K562 (cell line): Measurements from ENCODE around the gene TRAF3. TPM values are rescaled to one million over a fixed set of nuclear protein-coding genes. Genes with fewer than 3 reads are reported as not detected.

Source experiments
- ATAC-seq: fragments of 200-7000 bp; cut with Tn5 transposase; 3 replicates; pipeline ENCODE4 v1.9.1; 2020; ENCODE audit warnings: moderate library complexity
- BruUV-seq: library from RNA; stranded (reverse); fragments of 400-500 nt; replicated peaks from 2 replicates; lab custom pipeline; 2021; lab: Mats Ljungman, UMichigan
- CTCF ChIA-PET: fragments of 300-600 bp; formaldehyde crosslinking; extraction: SDS; loops from one replicate; lab custom pipeline; 2021; ENCODE audit warnings: low intra/inter-chr PET ratio; lab: Yijun Ruan, JAX
- POLR2A ChIA-PET: fragments of 300-600, 350-650 bp; sonication (Branson Sonifier 250); formaldehyde crosslinking; extraction: SDS; loops from one replicate; lab custom pipeline; 2021; ENCODE audit warnings: antibody characterized with exemption, inconsistent platforms; lab: Yijun Ruan, JAX
- DNase-seq, 4 experiments: peaks; one replicate each; pipeline versions ENCODE4 v3.0.0 to v3.0.0-alpha.2; 2011 to 2018; ENCODE audit warnings: low spot score in 3 of 4, mixed read lengths in 3 of 4; ENCODE audit errors: extremely low read depth in 1 of 4
- FAIRE-seq: peaks from 2 replicates; lab custom pipeline; 2011; peaks lifted over from hg19 to GRCh38; lab: Jason Lieb, UNC
- H2AFZ ChIP-seq: 2 replicates; pipeline ENCODE4 v1.6.0; 2011; ENCODE audit warnings: low read depth, low read length, control low read depth, inconsistent platforms
- H3K27ac ChIP-seq: fragments of 200-600 bp; 3 replicates; pipeline ENCODE4 v1.8.0; 2011; ENCODE audit warnings: low read depth, mild to moderate bottlenecking, control low read depth, inconsistent platforms, low read length, moderate library complexity, mixed read lengths; ENCODE audit errors: extremely low read depth
- H3K27me3 ChIP-seq, 2 experiments: fragments of 300-600 bp in 1 of 2; 2 replicates in 1 of 2; 3 replicates in 1 of 2; pipeline versions ENCODE4 v1.6.0 to v1.8.0; 2011; ENCODE audit warnings: inconsistent platforms in 2 of 2, low read length in 2 of 2, mild to moderate bottlenecking in 1 of 2, mixed read lengths in 1 of 2, moderate library complexity in 1 of 2; ENCODE audit not compliant: control insufficient read depth in 2 of 2, insufficient read depth in 2 of 2
- H3K36me3 ChIP-seq: fragments of 300-600 bp; 3 replicates; pipeline ENCODE4 v1.8.0; 2011; ENCODE audit warnings: mild to moderate bottlenecking, low read length, inconsistent platforms; ENCODE audit not compliant: control insufficient read depth, insufficient read depth
- H3K4me1 ChIP-seq, 2 experiments: fragments of 200-600 bp in 1 of 2; replicated peaks in 1 of 2; 2 replicates in 1 of 2; 3 replicates in 1 of 2; pipeline versions ENCODE4 v1.5.1 to v1.8.0; 2011; ENCODE audit warnings: inconsistent platforms in 2 of 2, low read length in 2 of 2, mild to moderate bottlenecking in 1 of 2, mixed read lengths in 1 of 2, moderate library complexity in 1 of 2; ENCODE audit not compliant: control insufficient read depth in 2 of 2, insufficient read depth in 2 of 2
- H3K4me2 ChIP-seq: 2 replicates; pipeline ENCODE4 v1.6.1; 2011; ENCODE audit warnings: low read length, control low read depth, inconsistent platforms, mixed read lengths; ENCODE audit not compliant: insufficient read depth
- H3K4me3 ChIP-seq: fragments of 200-600 bp; sonication (generic), shearing (Covaris generic); 2 replicates; pipeline ENCODE4 v1.5.1; 2016; ENCODE audit warnings: control low read depth, inconsistent platforms
- H3K79me2 ChIP-seq: fragments of 200-600 bp; 3 replicates; pipeline ENCODE4 v1.8.0; 2011; ENCODE audit warnings: low read length, inconsistent platforms; ENCODE audit not compliant: control insufficient read depth, insufficient read depth
- H3K9ac ChIP-seq, 2 experiments: 2 replicates each; pipeline versions ENCODE4 v1.6.0 to v1.6.1; 2011; ENCODE audit warnings: low read depth in 2 of 2, low read length in 2 of 2, control low read depth in 1 of 2, inconsistent platforms in 1 of 2, mild to moderate bottlenecking in 1 of 2, mixed read lengths in 1 of 2; ENCODE audit not compliant: insufficient read depth in 1 of 2
- H3K9me1 ChIP-seq: one replicate; pipeline ENCODE4 v1.6.0; 2011; ENCODE audit warnings: inconsistent platforms, mild to moderate bottlenecking, low read length, moderate library complexity; ENCODE audit not compliant: control insufficient read depth, insufficient read depth
- H3K9me3 ChIP-seq: replicated peaks from 2 replicates; pipeline ENCODE4 v1.5.1; 2011; ENCODE audit warnings: low read depth, low read length, inconsistent platforms; ENCODE audit not compliant: control insufficient read depth, insufficient read depth
- H4K20me1 ChIP-seq: replicated peaks from 2 replicates; pipeline ENCODE4 v1.6.1; 2011; ENCODE audit warnings: low read length, inconsistent platforms, mixed read lengths; ENCODE audit not compliant: control insufficient read depth, insufficient read depth
- CTCF ChIP-seq, 3 experiments: IDR thresholded peaks in 2 of 3; conservative IDR thresholded peaks in 1 of 3; 2 replicates each; pipeline ENCODE4 v1.5.1; 2011 to 2012; ENCODE audit warnings: low read length in 3 of 3, mild to moderate bottlenecking in 3 of 3, control low read depth in 2 of 3, improper control_type of control experiment in 1 of 3, inconsistent platforms in 1 of 3, low read depth in 1 of 3, mixed read lengths in 1 of 3, moderate library complexity in 1 of 3; ENCODE audit not compliant: insufficient read depth in 2 of 3
- KDM4B ChIP-seq, 2 experiments: fragments of 450-650 bp in 1 of 2; sonication (generic) in 1 of 2; IDR thresholded peaks; 2 replicates each; pipeline ENCODE4 v1.6.1; 2016 to 2017; ENCODE audit warnings: borderline replicate concordance in 2 of 2, antibody characterized with exemption in 1 of 2, low read depth in 1 of 2, mild to moderate bottlenecking in 1 of 2
- RAD21 ChIP-seq, 2 experiments: fragments of 250-450 bp in 1 of 2; fragments of 450-650 bp in 1 of 2; sonication (Bioruptor Pico) in 1 of 2; formaldehyde crosslinking in 1 of 2; IDR thresholded peaks in 1 of 2; conservative IDR thresholded peaks in 1 of 2; 2 replicates each; pipeline versions ENCODE4 v1.4.0 to v1.8.0; 2020 to 2022; ENCODE audit warnings: mild to moderate bottlenecking in 2 of 2, moderate library complexity in 1 of 2
- YY1 ChIP-seq, 3 experiments: IDR thresholded peaks; 2 replicates each; pipeline ENCODE4 v1.6.1; 2011; ENCODE audit warnings: low read length in 2 of 3, mild to moderate bottlenecking in 2 of 3, moderate library complexity in 2 of 3, borderline replicate concordance in 1 of 3, control low read depth in 1 of 3, low read depth in 1 of 3; ENCODE audit not compliant: insufficient read depth in 3 of 3, insufficient replicate concordance in 2 of 3, control insufficient read depth in 1 of 3, insufficient read length in 1 of 3; ENCODE audit errors: extremely low read depth in 1 of 3
- WGBS: fragments of 100-300 bp; shearing (Covaris generic); methylation state at CpG from one replicate; pipeline ENCODE4 v1.1.6; 2016; ENCODE audit warnings: low coverage, mixed read lengths; ENCODE audit not compliant: insufficient coverage; ENCODE audit errors: missing lambda C conversion rate; 5-methylcytosine and 5-hydroxymethylcytosine counted together
- in situ Hi-C: fragments of 300-500 bp; cut with MboI; formaldehyde crosslinking; loops from 4 replicates; pipeline ENCODE4 v1.15.0; 2018; ENCODE audit warnings: inconsistent platforms, mixed read lengths
- intact Hi-C: fragments of 100-400 bp; cut with micrococcal nuclease; formaldehyde crosslinking; loops from 2 replicates; pipeline ENCODE4 v1.14.2; 2022
- polyA plus RNA-seq, 8 experiments: library from polyadenylated mRNA; depleted of rRNA in 4 of 8; stranded (reverse) in 5 of 8; unstranded in 3 of 8; fragments of >200 nt; fragmentation: Nextera tagmentation in 2 of 8; fragmentation: Illumina TruSeq in 1 of 8; extraction: Ambion mirVana in 2 of 8; extraction: Trizol in 1 of 8; gene quantifications; 2 replicates each; pipeline versions ENCODE4 v1.2.1 to v1.2.3, GENCODE V29; 2011 to 2014; ENCODE audit warnings: inconsistent platforms in 1 of 8, missing spikeins in 1 of 8
- total RNA-seq, 7 experiments: library from RNA; depleted of rRNA in 6 of 7; stranded (reverse); fragments of >200 nt in 6 of 7; fragmentation: Illumina TruSeq in 2 of 7; extraction: Trizol in 2 of 7; gene quantifications; 2 replicates each; pipeline versions ENCODE4 v1.2.1 to v1.2.3, GENCODE V29; 2011 to 2021; ENCODE audit warnings: low replicate concordance in 1 of 7
- TF ChIP-seq, protein P1 (sequence below), 2 experiments: fragments of 450-650 bp; formaldehyde crosslinking in 1 of 2; IDR thresholded peaks; 2 replicates each; pipeline versions ENCODE4 v1.4.0 to v1.6.1; 2014 to 2020; ENCODE audit warnings: mild to moderate bottlenecking in 2 of 2, borderline replicate concordance in 1 of 2, low read depth in 1 of 2

Gene TRAF3
- total and polyA plus RNA-seq, 9 of the 15 experiments (the other 6 are each of a cell fraction or from before 2014, with no cell fraction given): 0.52 to 21.3 (median 9.9) TPM

DNA sequence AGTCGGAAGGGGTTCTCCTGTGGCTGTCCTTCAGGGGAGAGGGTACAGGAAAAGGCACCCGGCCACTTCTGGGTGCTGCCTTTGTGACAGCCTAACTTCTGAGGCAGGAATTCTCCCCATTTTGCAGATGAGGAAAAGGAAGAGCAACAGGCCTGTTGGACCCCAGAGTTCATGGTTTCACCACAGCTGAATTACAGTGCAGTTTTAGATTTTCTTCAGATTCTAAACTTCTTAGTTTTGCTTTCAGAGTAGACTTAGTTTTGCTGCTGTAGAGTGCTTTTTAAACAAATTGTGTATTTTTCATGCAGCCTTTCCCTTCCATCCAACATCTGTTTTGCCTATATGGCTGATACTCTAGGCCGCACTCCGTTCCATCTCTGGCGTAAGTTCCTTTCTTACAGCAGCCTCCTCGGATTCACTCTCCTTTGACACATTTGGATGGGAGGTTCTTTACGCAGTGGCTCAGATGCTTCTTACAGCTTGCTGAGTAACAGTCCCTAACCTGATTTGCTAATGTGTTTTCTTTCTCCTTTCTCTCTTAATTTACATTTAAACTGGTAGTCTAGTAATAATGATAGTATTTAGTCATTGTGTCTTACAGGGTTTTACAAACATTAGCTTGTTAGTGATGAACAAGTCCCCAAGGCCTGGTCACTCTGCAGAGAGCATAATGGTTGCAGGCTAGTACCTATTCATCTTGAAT lies 7.8 kb downstream of the TRAF3 start (continued):
- TF ChIP-seq YY1 (IDR thresholded peaks at IDR 0.05; ENCODE audit: borderline replicate concordance in 1 of 3, control insufficient read depth in 1 of 3, extremely low read depth in 1 of 3, insufficient read depth in 3 of 3, insufficient read length in 1 of 3, insufficient replicate concordance in 2 of 3, low read depth in 1 of 3, low read length in 2 of 3): no peak
- TF ChIP-seq, all 486 proteins: peak for 0

GRCh38 chr14:102785595-102785963 lies 8.3 kb downstream of the TRAF3 start:
- DNase-seq (no peak), ATAC-seq (peak; percentile 67), FAIRE-seq (peak; percentile 49)
- Histone ChIP-seq H3K27ac (no peak overlapping the region), H3K27me3 (no peaks in the 10 kb centered on the region), H3K79me2 (peaks cover 71% of the 10 kb centered on the region), H3K9me3 (no peaks in the 10 kb centered on the region), H4K20me1 (0 out of 2 replicates have a peak, but pooled peaks cover 7% of the 10 kb centered on the region), H2AFZ (no peak overlapping the region), H3K9me1 (no peaks in the 10 kb centered on the region), H3K36me3 (no peaks in the 10 kb centered on the region; the same call in 2 of the 3 replicates), H3K4me1 (no peaks in the 10 kb centered on the region; a peak in 2 of 5 replicates), H3K9ac (no peak overlapping the region), H3K4me3 (no peak overlapping the region), H3K4me2 (no peak overlapping the region)
- ChIA-PET CTCF (interaction anchor here (0.6 kb wide), 1 partner anchor 8 kb away, joined by 3 read pairs; the partner anchor contains the start of gene TRAF3), POLR2A (interaction anchor here (0.9 to 1.6 kb wide), 6 partner anchors 11 to 279 kb away, joined by 3 to 5 read pairs (median 4); no protein-coding TSS in a partner anchor)
- no TSS peak for BruUV-seq
- WGBS: 59% methylated on average over 3 of the region's 3 CpGs
- in situ Hi-C loops: no loop called here
- intact Hi-C loops: no loop called here
- TF ChIP-seq, protein P1, sequence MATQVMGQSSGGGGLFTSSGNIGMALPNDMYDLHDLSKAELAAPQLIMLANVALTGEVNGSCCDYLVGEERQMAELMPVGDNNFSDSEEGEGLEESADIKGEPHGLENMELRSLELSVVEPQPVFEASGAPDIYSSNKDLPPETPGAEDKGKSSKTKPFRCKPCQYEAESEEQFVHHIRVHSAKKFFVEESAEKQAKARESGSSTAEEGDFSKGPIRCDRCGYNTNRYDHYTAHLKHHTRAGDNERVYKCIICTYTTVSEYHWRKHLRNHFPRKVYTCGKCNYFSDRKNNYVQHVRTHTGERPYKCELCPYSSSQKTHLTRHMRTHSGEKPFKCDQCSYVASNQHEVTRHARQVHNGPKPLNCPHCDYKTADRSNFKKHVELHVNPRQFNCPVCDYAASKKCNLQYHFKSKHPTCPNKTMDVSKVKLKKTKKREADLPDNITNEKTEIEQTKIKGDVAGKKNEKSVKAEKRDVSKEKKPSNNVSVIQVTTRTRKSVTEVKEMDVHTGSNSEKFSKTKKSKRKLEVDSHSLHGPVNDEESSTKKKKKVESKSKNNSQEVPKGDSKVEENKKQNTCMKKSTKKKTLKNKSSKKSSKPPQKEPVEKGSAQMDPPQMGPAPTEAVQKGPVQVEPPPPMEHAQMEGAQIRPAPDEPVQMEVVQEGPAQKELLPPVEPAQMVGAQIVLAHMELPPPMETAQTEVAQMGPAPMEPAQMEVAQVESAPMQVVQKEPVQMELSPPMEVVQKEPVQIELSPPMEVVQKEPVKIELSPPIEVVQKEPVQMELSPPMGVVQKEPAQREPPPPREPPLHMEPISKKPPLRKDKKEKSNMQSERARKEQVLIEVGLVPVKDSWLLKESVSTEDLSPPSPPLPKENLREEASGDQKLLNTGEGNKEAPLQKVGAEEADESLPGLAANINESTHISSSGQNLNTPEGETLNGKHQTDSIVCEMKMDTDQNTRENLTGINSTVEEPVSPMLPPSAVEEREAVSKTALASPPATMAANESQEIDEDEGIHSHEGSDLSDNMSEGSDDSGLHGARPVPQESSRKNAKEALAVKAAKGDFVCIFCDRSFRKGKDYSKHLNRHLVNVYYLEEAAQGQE (IDR thresholded peaks at IDR 0.05; ENCODE audit: borderline replicate concordance): peak; percentile 11; the same call in 1 of the 2 replicates
- TF ChIP-seq, protein P1 (CRISPR knock-in tag; IDR thresholded peaks at IDR 0.05; ENCODE audit: low read depth): no peak
- TF ChIP-seq KDM4B (IDR thresholded peaks at IDR 0.05; ENCODE audit: borderline replicate concordance in 2 of 2, low read depth in 1 of 2): no peak
- TF ChIP-seq CTCF (IDR thresholded peaks at IDR 0.05 in 2 of 3, conservative IDR thresholded peaks at IDR 0.05 in 1 of 3; ENCODE audit: insufficient read depth in 2 of 3, low read depth in 1 of 3, low read length in 3 of 3): 0 out of 6 replicates have a peak, but pooled peaks of 2 of the 3 experiments have one; percentile 7 to 12
- TF ChIP-seq RAD21 (CRISPR knock-in tag; conservative IDR thresholded peaks at IDR 0.05 in 1 of 2, IDR thresholded peaks at IDR 0.05 in 1 of 2): peak in 1 of 2 experiments; percentile 23; a peak in 2 of 4 replicates
